ENCODE measurements around the gene SERPINF2.
"Not testable (repeated sequence)": the region's sequence is repeated elsewhere in the genome, so short reads cannot be mapped to it uniquely, and the experiment has no call there.

SERPINF2 gene

DNA sequence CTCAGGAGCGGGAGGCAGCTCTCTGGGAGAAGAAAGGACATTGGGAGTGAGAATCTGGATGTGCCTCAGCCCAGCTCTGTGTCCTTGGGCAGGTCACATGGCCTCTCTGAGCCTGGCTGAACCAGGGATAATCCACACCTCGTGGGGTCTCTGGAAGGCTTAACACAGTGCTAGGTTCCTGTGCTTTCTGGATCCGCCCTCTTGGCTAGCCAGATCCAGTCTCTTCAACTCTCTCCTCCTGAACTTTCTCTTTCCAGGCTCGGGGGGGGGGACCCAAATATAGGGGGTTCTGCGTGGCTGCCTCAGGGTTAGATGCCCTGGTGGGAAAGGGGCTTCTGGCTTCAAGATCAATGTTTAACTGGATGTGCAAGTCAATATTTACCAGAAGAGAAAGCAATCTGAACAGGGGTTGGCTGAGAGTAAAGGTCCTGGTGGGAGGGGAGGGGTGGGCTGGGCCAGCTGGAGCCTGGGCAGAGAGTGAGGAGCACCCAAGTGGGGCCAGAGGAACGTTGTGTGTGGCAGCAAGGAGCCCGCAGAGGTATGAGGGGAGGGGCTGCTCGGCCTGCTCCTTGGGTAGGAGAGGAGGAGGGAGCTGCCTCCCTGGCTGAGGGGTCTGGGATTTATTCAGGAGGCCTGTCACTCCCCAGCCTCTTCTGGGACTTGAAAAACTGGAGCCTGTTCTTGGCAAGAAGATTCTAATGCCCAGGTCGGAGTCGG, at the start of gene SERPINF2:
TSS of gene SERPINF2 (plus strand) at position 501 of the 717 bp plus-strand sequence. CDS start 2,125 bp downstream, outside the sequence.
- no peak for DNase-seq (ENCODE audit: low read depth in 2 of 2)

DNA sequence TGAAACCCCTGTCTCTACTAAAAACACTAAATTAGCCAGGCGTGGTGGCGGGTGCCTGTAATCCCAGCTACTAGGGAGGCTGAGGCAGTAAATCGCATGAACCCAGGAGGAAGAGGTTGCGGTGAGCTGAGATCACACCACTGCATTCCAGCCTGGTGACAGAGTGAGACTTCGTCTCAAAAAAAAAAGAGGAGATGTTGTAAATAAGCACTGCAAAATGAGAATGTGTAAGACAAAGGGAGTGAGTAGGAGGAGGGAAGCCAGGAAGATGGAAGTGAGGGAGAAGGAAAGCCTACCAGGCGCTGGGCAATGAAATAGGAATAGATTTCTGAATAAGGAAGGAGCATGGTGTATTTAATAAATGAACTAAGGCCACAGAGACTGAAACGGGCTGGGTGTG, 49.3 kb upstream of the SERPINF2 start:
- DNase-seq (ENCODE audit: low read depth in 2 of 2) = no peak

DNA sequence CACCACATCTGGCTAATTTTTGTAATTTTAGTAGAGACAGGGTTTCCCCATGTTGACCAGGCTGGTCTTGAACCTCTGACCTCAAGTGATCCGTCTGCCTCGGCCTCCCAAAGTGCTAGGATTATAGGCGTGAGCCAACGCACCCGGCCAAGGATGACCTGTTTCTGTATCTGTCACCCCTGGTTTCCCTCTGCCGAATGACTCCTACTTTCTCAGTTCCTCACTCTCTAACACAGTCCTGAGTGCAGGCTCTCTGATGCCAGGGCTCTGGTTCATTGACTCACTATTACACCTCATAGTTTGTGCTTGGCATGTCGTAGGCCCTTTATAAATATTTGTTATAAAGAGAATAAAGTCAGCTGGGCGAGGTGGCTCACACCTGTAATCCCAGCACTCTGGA, 47.3 kb upstream of the SERPINF2 start:
- DNase-seq (ENCODE audit: low read depth in 2 of 2) = no peak

DNA sequence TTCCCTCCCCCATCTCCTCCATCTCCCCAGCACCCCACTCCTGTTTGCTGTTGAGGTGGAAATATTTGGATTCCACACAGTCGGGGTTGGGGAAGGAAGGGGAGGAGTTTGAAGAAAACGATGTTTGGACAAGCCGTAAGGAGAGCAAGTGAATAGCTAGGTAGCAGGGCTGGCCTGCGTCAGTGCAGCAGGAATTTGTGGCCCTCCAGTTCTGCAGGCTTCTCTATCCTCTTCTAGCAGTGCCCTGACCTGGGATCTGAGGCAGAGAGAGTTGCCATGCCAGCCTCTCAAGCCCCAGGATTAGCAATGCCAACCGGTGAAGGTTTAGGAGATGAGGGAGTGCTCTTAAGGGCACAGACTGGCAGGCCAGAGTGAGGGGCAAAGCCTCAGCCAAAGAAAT, 45.0 kb upstream of the SERPINF2 start:
- DNase-seq (ENCODE audit: low read depth in 2 of 2) = no peak

DNA sequence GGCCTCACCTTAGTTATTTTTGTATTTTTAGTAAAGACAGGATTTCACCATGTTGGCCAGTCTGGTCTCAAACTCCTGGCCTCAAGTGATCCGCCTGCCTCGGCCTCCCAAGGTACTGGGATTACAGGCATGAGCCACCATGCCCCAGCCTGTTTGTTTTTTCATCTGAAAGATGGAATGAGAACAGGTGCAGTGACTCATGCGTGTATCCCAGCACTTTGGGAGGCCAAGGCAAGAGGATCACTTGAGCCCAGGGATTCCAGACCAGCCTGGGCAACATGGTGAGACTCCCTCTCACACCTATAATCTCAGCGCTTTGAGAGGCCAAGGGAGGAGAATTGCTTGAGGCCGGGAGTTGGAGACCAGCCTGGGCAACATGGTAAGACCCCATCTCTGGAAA, 42.8 kb upstream of the SERPINF2 start:
- DNase-seq (ENCODE audit: low read depth in 2 of 2) = not testable (repeated sequence)

DNA sequence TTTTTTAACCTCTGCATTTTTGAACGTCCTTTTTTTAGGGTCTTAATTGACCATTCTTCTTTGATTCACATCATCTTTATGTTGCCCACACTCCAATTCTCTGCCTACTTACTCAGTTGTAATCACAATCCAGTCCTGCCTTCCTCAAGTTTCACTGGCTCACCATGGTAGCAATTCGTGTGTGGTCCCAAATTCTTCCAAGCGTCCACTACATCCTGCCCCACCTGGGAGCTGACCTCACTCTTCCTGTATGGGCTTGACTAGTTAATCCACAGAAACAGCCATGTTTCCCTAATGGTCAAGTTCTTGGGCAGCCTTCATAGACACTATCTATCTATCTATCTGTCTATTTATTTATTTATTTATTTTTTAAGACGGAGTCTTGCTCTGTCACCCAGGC, 39.6 kb upstream of the SERPINF2 start:
- no peak for DNase-seq (ENCODE audit: low read depth in 2 of 2)

DNA sequence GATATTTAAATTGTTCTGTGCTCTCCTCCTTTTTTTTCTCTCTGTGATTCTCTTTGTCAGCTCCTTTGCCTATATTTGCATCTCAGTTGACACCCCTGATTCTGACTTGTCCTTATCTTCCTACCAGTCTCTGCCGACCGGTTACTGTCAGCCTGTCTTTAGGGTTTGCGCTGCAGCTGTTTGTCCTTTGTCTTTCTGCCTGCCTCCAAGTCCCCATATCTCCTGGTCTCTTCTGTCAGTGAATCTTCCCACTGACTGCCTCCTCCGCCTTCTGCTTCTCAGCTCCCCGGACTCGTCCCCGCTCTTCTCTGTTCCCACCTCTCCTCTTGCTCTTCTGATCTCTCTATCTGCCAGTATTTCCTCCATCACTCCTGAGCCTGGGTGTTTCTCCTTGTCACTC, 37.7 kb upstream of the SERPINF2 start:
- DNase-seq (ENCODE audit: low read depth in 2 of 2) = no peak

DNA sequence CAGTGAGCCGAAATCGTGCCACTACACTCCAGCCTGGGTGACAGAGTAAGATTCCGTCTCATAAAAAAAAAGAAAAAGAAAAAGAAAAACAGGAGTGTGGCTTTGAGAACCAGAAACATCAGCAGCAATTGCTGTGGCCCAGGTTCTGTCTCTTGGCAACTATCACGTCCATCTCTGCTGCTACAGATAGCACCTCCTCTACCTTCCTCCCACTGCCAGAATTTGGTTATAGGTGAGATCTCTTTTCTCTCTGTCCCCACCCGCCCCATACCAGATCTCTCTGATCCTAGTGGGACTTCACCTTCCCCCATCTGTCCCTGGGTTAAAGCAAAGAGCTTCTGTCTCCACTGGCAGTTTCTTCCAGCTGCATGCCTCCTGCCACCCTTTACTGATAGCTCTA, 35.6 kb upstream of the SERPINF2 start:
- DNase-seq (ENCODE audit: low read depth in 2 of 2) = no peak

DNA sequence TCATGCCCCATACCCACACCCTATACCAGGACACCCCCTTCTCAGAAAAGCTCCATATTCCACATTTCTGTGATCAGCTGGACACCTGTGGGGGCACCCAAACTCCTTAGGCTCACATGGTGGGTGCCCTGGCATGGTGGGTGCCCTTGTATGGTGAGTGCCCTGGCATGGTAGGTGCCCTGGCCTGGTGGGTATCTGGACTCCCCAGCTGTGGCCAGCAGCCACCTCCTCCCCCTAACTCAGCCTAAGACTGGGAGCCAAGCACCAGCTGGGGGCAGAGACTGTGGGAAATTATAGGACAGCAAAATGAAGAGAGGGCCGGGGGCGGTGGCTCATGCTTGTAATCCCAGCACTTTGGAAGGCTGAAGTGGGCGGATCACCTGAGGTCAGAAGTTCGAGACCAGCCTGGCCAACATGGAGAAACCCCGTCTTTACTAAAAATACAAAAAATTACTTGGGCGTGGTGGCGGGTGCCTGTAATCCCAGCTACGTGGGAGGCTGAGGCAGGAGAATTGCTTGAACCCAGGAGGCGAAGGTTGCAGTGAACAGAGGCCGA, 33.8 kb upstream of the SERPINF2 start:
- DNase-seq (ENCODE audit: low read depth in 2 of 2) = not testable (repeated sequence)

DNA sequence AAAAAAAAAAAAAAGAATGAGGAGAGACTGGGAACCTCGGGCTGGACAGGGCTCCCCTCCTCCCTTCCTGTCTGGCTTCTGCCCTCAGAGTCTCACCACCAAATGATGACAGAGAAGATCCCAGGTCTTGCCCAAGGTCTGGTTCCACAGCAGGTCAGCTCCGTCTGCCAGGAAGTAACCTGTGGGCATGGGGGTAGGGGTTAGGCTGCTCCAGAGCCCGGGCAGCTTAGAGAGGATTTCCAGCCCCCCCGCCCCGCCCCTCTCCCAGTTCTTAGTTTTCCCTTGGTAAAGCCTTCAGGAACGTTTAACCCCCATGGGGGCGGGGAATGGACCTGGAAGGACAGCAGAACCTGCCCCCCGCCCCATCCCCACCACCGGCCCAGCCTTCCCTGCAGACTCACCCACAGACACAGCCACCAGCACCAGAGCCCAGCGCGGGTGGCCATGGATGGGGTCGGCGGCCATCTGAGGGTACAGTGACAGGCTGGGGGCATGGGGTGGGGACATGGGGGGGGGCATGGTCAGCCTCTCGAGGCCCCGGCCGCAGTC, 33.2 kb upstream of the SERPINF2 start:
- no peak for DNase-seq (ENCODE audit: low read depth in 2 of 2)

DNA sequence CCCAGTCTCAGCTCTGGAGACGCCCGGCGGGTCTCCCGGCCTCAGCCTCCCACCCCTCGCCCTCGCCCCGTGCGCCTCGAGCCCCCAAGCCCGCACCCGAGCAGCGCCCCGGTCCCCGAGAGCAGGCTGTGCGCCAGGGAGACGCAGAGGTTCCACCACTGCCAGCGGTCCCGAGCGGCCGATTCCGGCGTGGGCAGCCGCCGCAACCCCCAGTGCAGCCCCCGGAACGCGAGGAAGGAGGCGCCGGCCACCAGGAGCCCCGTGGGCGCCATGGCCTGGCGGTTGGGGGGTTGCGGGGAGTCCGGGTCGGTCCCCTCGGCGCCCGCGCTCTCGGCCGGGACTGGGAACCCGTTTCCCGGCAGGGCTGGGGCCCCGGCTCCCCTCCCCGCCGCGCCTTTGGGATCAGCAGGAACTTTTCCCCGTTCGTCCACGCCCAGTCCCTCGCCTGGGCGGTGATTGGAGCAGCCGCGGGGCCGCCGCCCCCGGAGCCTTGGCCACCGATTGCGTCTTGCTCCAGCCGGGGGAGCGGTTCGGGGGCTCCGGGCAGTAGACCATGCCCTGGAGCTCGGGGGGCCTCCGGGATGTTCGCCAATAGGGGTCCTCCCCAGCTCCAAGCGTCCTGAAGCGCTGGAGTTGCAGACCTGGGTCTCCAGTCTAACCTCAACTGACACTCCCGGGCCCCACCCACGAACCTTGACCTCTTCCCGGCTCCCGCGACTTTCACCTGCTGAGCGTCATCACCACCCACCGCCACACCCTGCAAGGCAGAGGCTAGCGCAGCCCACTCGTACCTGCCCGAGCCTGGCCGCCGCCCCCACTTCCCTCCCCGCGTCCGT, 32.5 kb upstream of the SERPINF2 start, which contains the start of gene TLCD2:
TSS of gene TLCD2 (minus strand) at position 407 of the 836 bp plus-strand sequence. CDS start at position 272, 135 bp downstream.
- DNase-seq (ENCODE audit: low read depth in 2 of 2) = no peak

DNA sequence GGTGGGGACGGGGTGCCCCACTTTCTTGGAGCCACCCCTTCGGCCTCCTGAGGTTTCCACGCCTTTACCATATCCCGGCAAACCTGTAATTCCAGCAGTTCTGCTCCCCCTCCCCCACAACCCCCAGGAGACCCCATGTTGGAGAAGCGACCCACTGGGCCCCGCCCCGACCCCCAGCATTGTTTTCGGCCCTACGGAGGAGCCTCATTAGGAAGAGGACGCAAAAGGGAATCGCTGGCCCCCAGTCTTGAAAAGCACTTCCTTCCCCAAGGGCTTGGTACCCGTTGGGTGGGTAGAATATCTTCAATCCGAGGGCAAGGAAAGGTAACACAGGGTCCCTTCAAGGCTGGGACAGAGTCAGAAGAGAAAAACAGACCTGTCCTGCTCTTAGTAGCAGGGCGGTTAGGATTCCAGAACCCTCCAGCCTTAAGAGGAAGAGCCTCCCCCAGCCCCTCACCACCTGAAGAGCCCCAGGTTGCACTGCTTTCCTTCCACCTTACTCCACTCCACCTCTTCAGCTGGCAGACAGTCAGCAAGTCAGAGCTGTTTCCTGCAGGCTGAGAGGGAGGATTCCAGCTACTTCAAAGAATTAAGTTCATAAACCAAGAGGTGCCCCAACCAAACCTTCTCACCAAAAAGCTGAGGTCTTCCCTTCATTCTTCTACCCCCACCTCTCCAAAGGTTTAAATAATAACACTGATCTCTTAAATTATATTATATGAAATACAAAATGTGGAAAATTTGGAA, 31.7 kb upstream of the SERPINF2 start:
- DNase-seq (ENCODE audit: low read depth in 2 of 2) = no peak

DNA sequence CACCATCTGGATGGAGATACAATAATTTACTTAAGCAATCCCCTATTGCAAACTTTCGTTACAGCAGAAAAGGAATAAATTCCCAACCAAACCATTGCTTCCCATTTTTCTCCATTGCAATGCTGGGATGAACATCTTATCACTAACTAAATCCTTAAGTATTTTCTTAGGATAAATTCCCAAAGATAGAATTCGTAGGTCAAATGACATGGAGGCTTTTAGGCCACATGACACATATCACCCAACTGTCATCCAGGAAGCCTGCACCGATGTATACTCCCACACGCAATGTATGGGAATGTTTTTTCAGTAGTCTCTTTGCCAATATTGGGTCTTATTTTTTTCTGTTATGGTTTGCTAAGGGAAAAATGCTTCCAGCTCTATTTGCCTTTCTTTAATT, 30.9 kb upstream of the SERPINF2 start:
- no peak for DNase-seq (ENCODE audit: low read depth in 2 of 2)

DNA sequence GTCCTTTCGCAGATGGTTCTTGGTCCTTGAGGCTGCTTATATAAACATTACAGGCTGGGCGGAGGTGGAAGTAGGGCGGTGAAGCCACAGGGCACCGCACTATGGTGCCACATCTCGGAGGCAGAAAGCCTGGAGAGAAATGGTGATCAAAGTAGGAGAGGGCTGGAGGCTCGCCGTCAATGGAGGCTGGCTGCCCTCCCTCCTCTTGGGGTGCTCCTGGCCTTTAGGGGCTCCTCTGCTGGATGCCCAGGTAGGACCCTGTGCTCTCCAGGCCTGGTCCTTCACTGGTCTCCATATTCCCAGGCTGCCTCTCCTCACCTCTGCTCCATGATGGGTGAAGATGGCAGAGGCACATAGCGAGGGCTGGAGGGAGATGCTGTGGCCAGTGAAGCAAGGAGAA, 30.4 kb upstream of the SERPINF2 start:
- DNase-seq (ENCODE audit: low read depth in 2 of 2) = no peak

DNA sequence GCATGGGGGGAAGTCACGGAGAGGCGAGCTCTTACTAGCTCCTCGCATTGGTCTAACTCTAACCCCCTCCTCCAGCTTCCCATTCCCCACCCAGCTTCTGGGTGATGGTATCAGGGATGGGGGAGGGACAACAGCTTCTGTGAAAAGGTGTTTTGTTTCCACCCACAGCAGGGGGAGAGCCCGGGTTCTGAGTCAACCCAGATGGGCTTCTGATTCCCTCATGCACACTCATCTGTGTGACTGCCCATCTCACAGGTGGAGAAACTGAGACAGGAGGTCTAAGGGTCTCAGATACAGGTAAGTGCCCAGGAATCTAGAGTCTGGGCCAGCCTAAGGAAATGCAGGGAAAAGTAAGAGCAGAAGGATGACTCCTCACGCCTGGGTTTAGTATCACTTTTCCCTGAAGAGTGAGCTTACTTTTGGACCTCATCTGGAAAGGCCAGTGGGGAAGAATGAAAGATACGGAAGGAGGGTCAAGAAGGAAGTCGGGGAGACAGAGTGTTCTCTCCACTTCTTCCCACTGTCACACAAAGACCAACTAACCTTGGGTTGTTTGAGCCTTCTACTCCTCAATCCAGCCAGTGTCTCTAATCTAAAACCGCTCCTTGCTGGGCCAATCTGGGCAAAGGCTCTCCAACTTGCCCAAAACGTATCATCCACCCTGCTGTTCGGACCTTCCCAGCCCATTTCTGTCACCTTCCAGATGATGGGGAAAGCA, 29.4 kb upstream of the SERPINF2 start:
- no peak for DNase-seq (ENCODE audit: low read depth in 2 of 2)

DNA sequence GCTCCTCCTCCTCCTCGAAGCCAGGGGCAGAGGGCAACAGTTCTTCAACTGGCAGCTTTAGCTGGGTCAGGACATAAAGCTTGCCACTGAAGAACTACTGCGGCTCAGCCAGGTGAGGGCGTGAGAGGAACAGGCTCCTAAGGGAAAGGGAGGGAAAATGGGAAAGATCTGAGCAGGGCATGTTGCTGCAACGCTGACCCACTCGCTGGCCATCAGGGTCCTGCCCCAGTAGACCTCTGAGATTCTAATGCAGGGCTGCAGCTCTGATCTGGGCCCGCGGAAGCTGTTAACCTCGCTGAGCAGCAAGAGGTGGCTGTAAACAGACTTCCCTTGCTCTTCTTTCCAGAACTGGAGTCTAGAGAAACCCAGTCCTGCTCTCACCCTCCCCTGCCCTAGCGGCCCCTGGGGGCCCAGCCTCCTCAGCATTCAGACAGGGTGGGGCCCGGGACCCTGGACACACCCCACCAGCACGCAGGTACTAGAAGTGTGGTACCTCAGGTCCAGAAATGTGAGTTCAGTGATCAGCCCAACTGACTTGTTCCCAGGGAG, 28.7 kb upstream of the SERPINF2 start:
- no peak for DNase-seq (ENCODE audit: low read depth in 2 of 2)

DNA sequence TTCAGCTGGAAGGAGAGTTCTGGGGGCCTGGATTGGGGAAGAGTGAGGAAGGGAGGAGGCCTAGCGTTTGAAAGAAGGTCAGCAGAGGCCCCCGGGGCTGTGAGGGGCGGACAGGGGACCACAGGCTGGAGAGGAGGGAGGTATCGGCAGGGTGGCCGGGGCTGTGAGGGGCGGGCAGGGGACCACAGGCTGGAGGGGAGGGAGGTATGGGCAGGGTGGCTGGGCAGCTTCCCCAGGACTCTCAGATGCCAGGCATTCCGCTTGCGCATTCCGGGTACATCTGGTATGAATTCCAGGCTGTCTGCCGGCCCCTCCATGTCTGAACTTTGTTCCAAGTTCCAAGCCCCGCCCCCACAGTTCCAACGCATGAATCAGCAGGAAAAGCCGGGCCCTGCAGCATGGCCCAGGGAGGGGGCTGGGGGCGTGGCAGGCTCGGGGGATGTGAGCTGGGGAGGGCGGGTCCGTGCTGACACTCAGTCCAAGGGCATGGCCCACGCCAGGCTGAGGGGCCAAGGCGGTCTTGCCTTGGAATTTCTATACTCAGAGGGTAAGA, 28.2 kb upstream of the SERPINF2 start:
- DNase-seq (ENCODE audit: low read depth in 2 of 2) = no peak

DNA sequence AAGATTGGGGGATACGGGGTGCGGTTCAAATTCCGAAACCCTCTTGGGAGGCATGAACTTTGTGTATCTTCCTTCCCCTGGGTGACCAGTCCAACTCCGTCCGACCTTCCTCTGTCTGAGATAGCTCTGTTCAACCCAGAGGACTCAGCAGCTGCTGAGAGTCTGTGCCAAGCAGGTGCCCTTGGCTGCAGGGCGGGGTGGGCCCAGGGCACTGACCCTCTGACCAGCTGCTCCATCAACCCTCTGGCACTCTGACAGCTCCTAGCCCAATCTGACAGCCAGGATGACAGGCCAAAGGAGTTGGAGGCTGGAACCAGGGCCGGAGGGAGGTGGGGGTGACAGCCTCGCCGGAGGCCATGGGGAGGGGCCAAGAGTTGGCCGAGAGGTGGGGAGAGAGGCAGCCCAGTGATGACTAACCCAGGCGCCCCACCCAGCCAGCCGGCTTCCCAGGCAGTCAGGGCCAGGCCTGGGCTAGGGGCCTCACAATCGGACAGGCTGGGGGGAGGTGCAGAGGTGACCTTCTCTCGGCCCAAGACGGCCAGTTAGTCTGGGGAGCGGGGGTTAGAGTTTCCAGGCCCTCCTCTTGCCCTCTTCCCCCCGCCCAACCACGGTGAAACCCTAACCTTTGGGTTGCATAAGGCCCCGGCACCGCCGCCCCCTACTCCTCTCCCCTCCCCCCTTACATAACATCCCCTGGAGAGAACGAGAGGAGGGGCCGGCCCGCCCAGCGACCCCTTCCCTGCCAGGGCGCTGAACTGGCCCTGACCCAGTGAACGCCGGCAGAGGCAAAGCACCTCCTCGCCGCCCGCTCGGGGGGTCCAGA, 27.5 kb upstream of the SERPINF2 start:
- no peak for DNase-seq (ENCODE audit: low read depth in 2 of 2)

DNA sequence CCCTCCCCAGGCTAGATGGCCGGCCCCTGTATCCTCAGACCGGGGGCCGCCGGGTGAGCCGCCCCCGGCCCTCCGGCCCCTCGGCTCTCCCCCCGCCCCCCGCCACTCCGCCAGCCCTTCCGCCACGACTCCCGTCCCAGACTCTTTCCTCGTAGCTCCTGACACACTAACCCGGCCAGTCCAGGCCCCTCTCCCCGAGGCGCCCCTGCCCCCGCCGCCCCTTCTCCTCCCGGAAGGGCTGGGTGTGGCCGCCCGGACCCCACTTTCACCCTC, 26.9 kb upstream of the SERPINF2 start:
- no peak for DNase-seq (ENCODE audit: low read depth in 2 of 2)

Data from stimulated activated CD8-positive, alpha-beta memory T cell treated with anti-CD3 and anti-CD28 coated beads, Interleukin-15, amount 100 ng/mL, for 4 hours (primary cell).